Activated T-cell treated with anti-CD3 and anti-CD28 coated beads, Interleukin-2, amount 50 U/mL, for 72 hours (primary cell): ENCODE data around the gene SGPP2. TPM values are rescaled to one million over a fixed set of nuclear protein-coding genes. Genes with fewer than 3 reads are reported as not detected.

Experiments
- ATAC-seq, 2 donors: fragments of 150-1000 bp; cut with Tn5 transposase; replicated peaks in 1 of 2; 2 replicates each; pipeline ENCODE4 v1.10.0; 2021; ENCODE audit warnings: moderate library complexity in 2 of 2, mild to moderate bottlenecking in 1 of 2
- DNase-seq, 2 donors: peaks; one replicate each; pipeline ENCODE4 v3.0.0; 2021 to 2022; ENCODE audit warnings: mixed read lengths in 1 of 2
- H3K27ac Mint-ChIP-seq: one replicate; pipeline ENCODE4 v1.8.0; 2022; ENCODE audit warnings: mild to moderate bottlenecking, moderate library complexity, mixed read lengths
- H3K27me3 Mint-ChIP-seq: one replicate; pipeline ENCODE4 v1.8.0; 2022; ENCODE audit warnings: low read depth, mixed read lengths
- H3K36me3 Mint-ChIP-seq, 2 donors: one replicate each; pipeline ENCODE4 v1.8.0; 2022; ENCODE audit warnings: mixed read lengths in 2 of 2, mild to moderate bottlenecking in 1 of 2; ENCODE audit not compliant: insufficient read depth in 2 of 2
- H3K4me1 Mint-ChIP-seq: one replicate; pipeline ENCODE4 v1.8.0; 2022; ENCODE audit warnings: low read depth, mixed read lengths
- H3K4me3 Mint-ChIP-seq, 2 donors: one replicate each; pipeline ENCODE4 v1.8.0; 2022; ENCODE audit warnings: mild to moderate bottlenecking in 2 of 2, mixed read lengths in 2 of 2, moderate library complexity in 2 of 2
- H3K9me3 Mint-ChIP-seq, 2 donors: one replicate each; pipeline ENCODE4 v1.8.0; 2022; ENCODE audit warnings: mixed read lengths in 2 of 2
- total RNA-seq, 2 donors: library from RNA; stranded (reverse); gene quantifications; one replicate each; pipeline ENCODE4 v1.2.3, GENCODE V29; 2022

SGPP2 gene
- total RNA-seq, 2 donors from 2014 or later: 15.1 to 20.9 TPM

DNA sequence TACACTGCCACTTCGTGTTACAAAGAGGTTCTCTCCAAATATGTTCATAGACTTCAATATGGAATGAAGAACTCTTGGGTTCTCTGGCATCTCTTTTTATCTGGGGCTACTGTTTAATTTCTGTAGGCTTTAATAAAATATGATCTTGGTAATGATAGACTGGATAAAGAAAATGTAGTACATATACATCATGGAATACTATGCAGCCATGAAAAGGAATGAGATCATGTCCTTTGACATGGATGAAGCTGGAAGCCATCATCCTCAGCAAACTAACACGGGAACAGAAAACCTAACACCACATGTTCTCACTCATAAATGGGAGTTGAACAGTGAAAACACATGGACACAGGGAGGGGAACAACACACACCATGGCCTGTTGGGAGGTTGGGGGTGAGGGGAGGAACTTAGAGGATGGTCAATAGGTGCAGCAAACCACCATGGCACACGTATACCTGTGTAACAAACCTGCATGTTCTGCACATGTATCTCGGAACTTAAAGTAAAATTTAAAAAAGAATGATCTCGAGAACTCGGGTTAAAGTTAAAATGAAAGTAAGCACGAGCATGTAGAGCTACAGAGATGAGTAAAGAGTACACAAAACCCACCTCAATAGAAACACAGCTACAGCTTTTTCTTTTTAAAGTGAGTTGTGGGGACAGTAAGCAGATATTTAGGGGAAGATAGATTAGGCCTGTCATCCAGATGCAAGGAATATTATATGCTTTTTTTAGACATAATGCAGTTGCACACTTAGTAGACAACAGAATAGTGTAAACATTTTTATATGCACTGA, 102.3 kb downstream of the SGPP2 start:
- no peaks in the 10 kb centered on the region for H3K9me3 Mint-ChIP-seq
- no peak overlapping the region for H3K27ac Mint-ChIP-seq
- H3K4me1 Mint-ChIP-seq: peaks cover 6% of the 10 kb centered on the region
- no peaks in the 10 kb centered on the region for H3K27me3 Mint-ChIP-seq
- H3K4me3 Mint-ChIP-seq: no peak overlapping the region
- ATAC-seq: no peak
- peaks cover 2 to 5% of the 10 kb centered on the region in 2 donors for H3K36me3 Mint-ChIP-seq
- no peak for DNase-seq

- H3K4me3 Mint-ChIP-seq: no peak overlapping the region
- DNase-seq: no peak
- H3K4me1 Mint-ChIP-seq: no peaks in the 10 kb centered on the region
- H3K36me3 Mint-ChIP-seq: no peaks in the 10 kb centered on the region
- peaks cover 7% of the 10 kb centered on the region for H3K27me3 Mint-ChIP-seq
- H3K9me3 Mint-ChIP-seq: no peaks in the 10 kb centered on the region
- ATAC-seq: no peak
- H3K27ac Mint-ChIP-seq: no peak overlapping the region
These were observed 108.0 kb downstream of the SGPP2 start for GRCh38 chr2:222532315-222532714.

GRCh38 chr2:222535477-222535876, 111.1 kb downstream of the SGPP2 start:
- H3K4me3 Mint-ChIP-seq: no peak overlapping the region
- H3K27me3 Mint-ChIP-seq: peaks cover 16% of the 10 kb centered on the region
- H3K9me3 Mint-ChIP-seq: no peaks in the 10 kb centered on the region
- ATAC-seq (no peak), DNase-seq (no peak)
- H3K36me3 Mint-ChIP-seq: no peaks in the 10 kb centered on the region
- no peaks in the 10 kb centered on the region for H3K4me1 Mint-ChIP-seq
- H3K27ac Mint-ChIP-seq: no peak overlapping the region

DNA sequence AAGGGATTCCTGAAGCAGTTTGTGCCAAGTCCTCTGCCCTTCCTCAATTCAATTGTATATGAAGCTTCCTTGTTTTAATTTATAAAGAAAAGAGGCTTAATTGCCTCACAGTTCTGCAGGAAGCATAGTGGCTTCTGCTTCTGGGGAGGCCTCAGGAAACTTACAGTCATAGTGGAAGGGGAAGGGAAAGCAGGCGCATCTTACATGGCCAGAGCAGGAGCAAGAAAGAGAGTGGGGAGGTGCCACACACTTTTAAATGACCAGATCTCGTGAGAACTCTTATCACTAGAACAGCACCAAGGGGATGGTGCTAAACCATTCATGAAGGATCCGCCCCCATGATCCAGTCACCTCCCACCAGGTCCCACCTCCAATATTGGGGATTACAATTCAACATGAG, 114.2 kb downstream of the SGPP2 start:
- no peaks in the 10 kb centered on the region for H3K36me3 Mint-ChIP-seq
- no peak for DNase-seq
- no peak overlapping the region for H3K4me3 Mint-ChIP-seq

DNA sequence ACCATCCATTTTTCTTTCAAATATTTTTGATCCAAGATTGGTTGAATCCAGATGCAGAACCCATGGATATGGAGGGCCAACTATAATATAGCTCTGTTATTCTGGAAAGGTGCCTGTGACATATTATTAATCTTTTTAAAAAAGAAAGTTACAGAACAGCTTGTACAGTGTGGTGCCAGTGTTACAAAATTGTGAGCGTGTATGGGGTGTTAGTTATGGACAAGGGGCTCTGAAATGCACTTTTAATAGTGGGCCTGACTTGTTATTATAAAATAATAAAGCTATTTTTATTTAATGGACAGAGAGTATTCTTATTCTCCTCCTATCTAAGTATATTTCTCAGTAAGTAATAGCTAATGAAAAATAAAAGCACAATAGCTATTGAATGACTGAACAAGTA, 120.3 kb downstream of the SGPP2 start:
- no peaks in the 10 kb centered on the region for H3K9me3 Mint-ChIP-seq
- no peaks in the 10 kb centered on the region for H3K36me3 Mint-ChIP-seq
- no peak for DNase-seq
- no peaks in the 10 kb centered on the region for H3K4me1 Mint-ChIP-seq
- no peak overlapping the region for H3K27ac Mint-ChIP-seq
- ATAC-seq: no peak
- no peak overlapping the region for H3K4me3 Mint-ChIP-seq
- H3K27me3 Mint-ChIP-seq: peaks cover 14% of the 10 kb centered on the region

More for the DNA sequence above, 114.2 kb downstream of the SGPP2 start:
- Mint-ChIP-seq H3K4me1 (no peaks in the 10 kb centered on the region), H3K27ac (no peak overlapping the region), H3K27me3 (peaks cover 18% of the 10 kb centered on the region), H3K9me3 (no peaks in the 10 kb centered on the region)
- ATAC-seq: no peak

DNA sequence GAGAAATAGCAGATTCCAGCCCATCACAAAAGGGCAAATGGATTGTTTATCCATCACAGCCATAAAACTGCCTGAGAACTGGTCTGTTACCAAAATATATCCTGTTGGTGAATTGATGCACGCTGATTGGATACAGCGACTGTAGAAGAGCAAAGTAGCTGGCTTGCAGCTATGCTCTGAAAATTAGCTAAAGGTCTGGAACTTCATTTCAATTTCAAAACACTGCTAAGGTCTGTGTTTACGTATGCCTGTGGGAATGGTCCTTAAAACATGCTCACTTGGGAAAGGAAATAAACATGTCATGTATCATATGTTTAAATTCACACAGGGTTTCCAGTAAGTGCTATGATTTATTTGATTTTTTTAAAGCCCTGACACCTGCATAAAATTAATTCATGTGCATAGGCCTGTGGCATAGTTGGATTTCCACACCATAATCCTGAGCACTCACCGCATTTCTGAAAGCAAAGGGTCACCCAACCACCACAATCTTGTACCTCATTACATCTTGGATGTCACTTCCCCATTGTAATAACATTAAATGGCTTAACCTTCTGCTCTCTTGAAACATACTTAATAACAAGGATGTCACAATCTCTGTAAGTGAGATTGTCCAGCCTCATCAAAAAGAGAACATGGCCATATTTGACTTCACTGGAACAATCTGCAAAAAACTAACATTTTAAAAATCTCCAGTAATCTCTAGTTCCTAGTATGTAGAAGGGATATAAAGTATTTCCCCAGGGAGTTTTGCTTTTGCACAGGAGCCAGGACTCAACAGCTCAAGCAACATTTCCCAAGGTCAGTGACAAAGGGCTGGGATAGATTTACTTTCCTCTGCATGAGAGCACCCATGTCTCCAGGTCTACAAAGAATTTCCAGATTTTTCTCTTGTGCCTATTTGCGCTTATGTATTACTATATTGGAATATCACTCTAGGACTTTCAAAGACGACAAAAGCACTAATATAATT, 121.8 kb downstream of the SGPP2 start:
- peaks cover 14% of the 10 kb centered on the region for H3K27me3 Mint-ChIP-seq
- H3K4me3 Mint-ChIP-seq: no peak overlapping the region
- no peaks in the 10 kb centered on the region for H3K4me1 Mint-ChIP-seq
- DNase-seq (no peak), ATAC-seq (no peak)
- H3K9me3 Mint-ChIP-seq: no peaks in the 10 kb centered on the region
- no peaks in the 10 kb centered on the region for H3K36me3 Mint-ChIP-seq
- no peak overlapping the region for H3K27ac Mint-ChIP-seq

DNA sequence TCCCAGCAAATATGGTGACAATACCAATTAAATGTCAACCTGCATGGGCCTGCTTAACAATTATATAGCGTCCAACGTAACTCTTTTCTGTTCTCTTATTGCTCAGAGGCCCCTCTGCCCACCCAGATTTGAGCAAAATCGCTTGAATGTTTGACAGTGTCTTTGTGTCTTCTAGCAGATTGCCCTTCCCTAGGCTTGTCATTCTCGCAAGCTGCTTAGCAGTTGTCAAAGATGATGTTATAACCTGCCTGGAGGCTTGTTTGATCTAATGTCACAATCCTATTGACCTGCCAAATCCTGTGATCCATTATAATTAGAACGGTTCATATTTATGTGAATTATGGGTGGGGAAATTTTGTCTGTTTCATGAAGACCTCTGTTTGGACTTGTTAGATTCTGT, 122.7 kb downstream of the SGPP2 start:
- ATAC-seq (no peak), DNase-seq (no peak)
- Mint-ChIP-seq H3K4me3 (no peak overlapping the region), H3K27ac (no peak overlapping the region), H3K27me3 (peaks cover 16% of the 10 kb centered on the region), H3K36me3 (no peaks in the 10 kb centered on the region), H3K9me3 (no peaks in the 10 kb centered on the region), H3K4me1 (no peaks in the 10 kb centered on the region)

- no peak for DNase-seq
- H3K4me1 Mint-ChIP-seq: no peaks in the 10 kb centered on the region
- H3K4me3 Mint-ChIP-seq: no peak overlapping the region
- H3K9me3 Mint-ChIP-seq: no peaks in the 10 kb centered on the region
- H3K27me3 Mint-ChIP-seq: peaks cover 23% of the 10 kb centered on the region
- no peaks in the 10 kb centered on the region for H3K36me3 Mint-ChIP-seq
- ATAC-seq: no peak
- H3K27ac Mint-ChIP-seq: no peak overlapping the region
These were observed 124.6 kb downstream of the SGPP2 start for GRCh38 chr2:222548992-222549391.

DNA sequence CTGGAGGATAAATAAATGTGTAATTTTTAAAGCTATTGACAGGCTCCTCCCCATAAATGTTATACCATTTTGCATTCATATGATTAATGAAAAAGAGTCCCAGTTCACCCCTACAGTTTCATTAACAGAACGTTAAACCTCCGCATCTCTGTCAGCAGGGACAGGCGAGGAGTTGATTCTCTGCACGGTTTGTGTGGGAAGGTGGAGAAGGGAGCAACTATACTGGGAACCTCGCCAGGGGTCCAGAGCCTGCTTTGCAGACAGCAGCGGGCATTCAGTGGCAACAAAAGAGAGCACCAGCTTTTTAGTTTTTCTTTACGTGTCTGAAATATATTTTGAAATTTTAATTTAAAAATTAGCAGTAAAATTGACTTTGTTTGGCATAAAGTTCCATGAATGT, 130.2 kb downstream of the SGPP2 start:
- Mint-ChIP-seq H3K4me1 (no peaks in the 10 kb centered on the region), H3K9me3 (no peaks in the 10 kb centered on the region), H3K36me3 (no peaks in the 10 kb centered on the region), H3K4me3 (no peak overlapping the region), H3K27me3 (peaks cover 18% of the 10 kb centered on the region), H3K27ac (no peak overlapping the region)
- ATAC-seq (no peak), DNase-seq (no peak)

GRCh38 chr2:222561151-222561550, 136.8 kb downstream of the SGPP2 start:
- no peak for DNase-seq
- Mint-ChIP-seq H3K36me3 (no peaks in the 10 kb centered on the region), H3K9me3 (no peaks in the 10 kb centered on the region), H3K4me1 (no peaks in the 10 kb centered on the region), H3K27ac (no peak overlapping the region), H3K4me3 (no peak overlapping the region), H3K27me3 (no peaks in the 10 kb centered on the region)
- no peak for ATAC-seq

GRCh38 chr2:222561817-222562645, 137.7 kb downstream of the SGPP2 start:
- DNase-seq (peak; percentile 35 to 48), ATAC-seq (peak; percentile 68 to 69)
- Mint-ChIP-seq H3K27ac (no peak overlapping the region), H3K4me3 (no peak overlapping the region), H3K4me1 (no peaks in the 10 kb centered on the region), H3K36me3 (no peaks in the 10 kb centered on the region), H3K9me3 (no peaks in the 10 kb centered on the region), H3K27me3 (no peaks in the 10 kb centered on the region)

GRCh38 chr2:222563106-222563718, 138.9 kb downstream of the SGPP2 start:
- no peak for ATAC-seq
- Mint-ChIP-seq H3K27me3 (no peaks in the 10 kb centered on the region), H3K4me1 (no peaks in the 10 kb centered on the region)

More at GRCh38 chr2:222563106-222563718, 138.9 kb downstream of the SGPP2 start:
- no peak overlapping the region for H3K4me3 Mint-ChIP-seq
- peaks cover 0 to 4% of the 10 kb centered on the region in 2 donors for H3K36me3 Mint-ChIP-seq
- no peaks in the 10 kb centered on the region for H3K9me3 Mint-ChIP-seq
- H3K27ac Mint-ChIP-seq: no peak overlapping the region
- DNase-seq: no peak
